Suprapubic skin (tissue), 4 donors: ENCODE data around the gene SRRT. TPM values are rescaled to one million over a fixed set of nuclear protein-coding genes. Genes with fewer than 3 reads are reported as not detected.

Experiments used
- DNase-seq, 2 donors: peaks; one replicate each; pipeline ENCODE4 v3.0.0-alpha.2; 2019; ENCODE audit warnings: low spot score in 2 of 2
- H3K27ac ChIP-seq: fragments of 200-600 bp; sonication (generic); one replicate; pipeline ENCODE4 v1.5.1; 2019
- H3K27me3 ChIP-seq: fragments of 200-600 bp; sonication (generic); one replicate; pipeline ENCODE4 v1.5.1; 2019
- H3K36me3 ChIP-seq: fragments of 200-600 bp; sonication (generic); one replicate; pipeline ENCODE4 v1.5.1; 2019
- H3K4me1 ChIP-seq: fragments of 200-600 bp; sonication (generic); one replicate; pipeline ENCODE4 v1.5.1; 2019
- H3K4me3 ChIP-seq: fragments of 200-600 bp; sonication (generic); one replicate; pipeline ENCODE4 v1.5.1; 2019; ENCODE audit warnings: mild to moderate bottlenecking
- H3K9me3 ChIP-seq: fragments of 200-600 bp; sonication (generic); one replicate; pipeline ENCODE4 v1.5.1; 2019
- EP300 ChIP-seq: sonication (generic); formaldehyde crosslinking; IDR thresholded peaks from one replicate; pipeline ENCODE4 v1.6.1; 2017; ENCODE audit warnings: antibody characterized with exemption
- POLR2A ChIP-seq, 2 donors: fragments of 450-650 bp; IDR thresholded peaks; one replicate each; pipeline ENCODE4 v1.6.1; 2017; ENCODE audit warnings: antibody characterized with exemption in 2 of 2, mild to moderate bottlenecking in 2 of 2, moderate library complexity in 2 of 2
- POLR2AphosphoS5 ChIP-seq, 3 donors: sonication (generic); formaldehyde crosslinking; IDR thresholded peaks; one replicate each; pipeline ENCODE4 v1.6.1; 2017; ENCODE audit warnings: antibody characterized with exemption in 3 of 3
- WGBS: methylation state at CpG from one replicate; pipeline ENCODE4 v1.1.5; 2018; 5-methylcytosine and 5-hydroxymethylcytosine counted together
- total RNA-seq, 4 donors: library from RNA; depleted of rRNA; stranded (reverse); fragments of >200 nt; gene quantifications; one replicate each; pipeline ENCODE4 v1.1.0, GENCODE V29; 2016
- TF ChIP-seq, protein P1 (sequence below), 2 donors: fragments of 200-600 bp in 1 of 2; fragments of 450-650 bp in 1 of 2; sonication (generic) in 1 of 2; IDR thresholded peaks; one replicate each; pipeline ENCODE4 v1.5.1; 2016 to 2019; ENCODE audit warnings: antibody characterized with exemption in 2 of 2, mild to moderate bottlenecking in 1 of 2, moderate library complexity in 1 of 2

The SRRT gene
- total RNA-seq, 4 donors from 2014 or later: 62.8 to 163 (median 92.8) TPM

DNA sequence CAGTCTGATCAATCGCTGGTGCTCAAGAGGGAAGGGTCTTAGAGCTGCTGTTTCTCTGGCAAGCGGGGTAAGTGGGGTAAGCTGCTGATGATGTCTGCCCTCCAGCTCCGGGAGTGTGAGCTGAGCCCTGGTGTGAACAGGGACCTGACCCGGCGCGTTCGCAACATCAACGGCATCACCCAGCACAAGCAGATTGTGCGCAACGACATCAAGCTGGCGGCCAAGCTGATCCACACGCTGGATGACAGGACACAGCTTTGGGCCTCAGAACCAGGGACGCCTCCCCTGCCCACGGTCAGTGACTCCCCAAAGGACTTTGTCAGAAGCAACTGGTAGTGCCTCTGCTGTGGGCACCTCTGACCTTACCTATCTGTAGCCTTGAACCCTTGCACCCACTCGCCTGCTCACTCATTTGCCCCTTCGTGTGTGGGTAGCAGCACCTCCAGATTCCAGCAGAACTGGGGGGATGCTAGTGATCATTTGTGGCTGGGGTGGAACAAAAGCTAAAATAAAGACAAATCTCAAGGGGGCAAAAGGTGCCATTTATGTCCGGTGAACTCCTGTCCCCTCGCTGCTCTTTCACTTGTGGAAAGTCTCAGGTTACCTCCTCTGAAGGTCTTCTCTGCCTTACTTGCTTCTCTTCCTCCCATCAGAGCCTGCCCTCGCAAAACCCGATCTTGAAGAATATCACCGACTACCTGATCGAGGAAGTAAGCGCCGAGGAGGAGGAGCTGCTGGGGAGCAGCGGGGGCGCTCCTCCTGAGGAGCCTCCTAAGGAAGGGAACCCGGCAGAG, 11.4 kb downstream of the SRRT start:
- 91% methylated on average over 26 of the region's 27 CpGs for WGBS
- Histone ChIP-seq H3K27ac (no peak overlapping the region), H3K36me3 (peaks cover 73% of the 10 kb centered on the region), H3K4me3 (no peak overlapping the region), H3K4me1 (peaks cover 39% of the 10 kb centered on the region), H3K27me3 (no peaks in the 10 kb centered on the region), H3K9me3 (no peaks in the 10 kb centered on the region)
- no peak for DNase-seq
- TF ChIP-seq POLR2A (IDR thresholded peaks at IDR 0.05) (no peak), EP300 (no peak), POLR2AphosphoS5 (IDR thresholded peaks at IDR 0.05) (no peak)
- TF ChIP-seq, protein P1, sequence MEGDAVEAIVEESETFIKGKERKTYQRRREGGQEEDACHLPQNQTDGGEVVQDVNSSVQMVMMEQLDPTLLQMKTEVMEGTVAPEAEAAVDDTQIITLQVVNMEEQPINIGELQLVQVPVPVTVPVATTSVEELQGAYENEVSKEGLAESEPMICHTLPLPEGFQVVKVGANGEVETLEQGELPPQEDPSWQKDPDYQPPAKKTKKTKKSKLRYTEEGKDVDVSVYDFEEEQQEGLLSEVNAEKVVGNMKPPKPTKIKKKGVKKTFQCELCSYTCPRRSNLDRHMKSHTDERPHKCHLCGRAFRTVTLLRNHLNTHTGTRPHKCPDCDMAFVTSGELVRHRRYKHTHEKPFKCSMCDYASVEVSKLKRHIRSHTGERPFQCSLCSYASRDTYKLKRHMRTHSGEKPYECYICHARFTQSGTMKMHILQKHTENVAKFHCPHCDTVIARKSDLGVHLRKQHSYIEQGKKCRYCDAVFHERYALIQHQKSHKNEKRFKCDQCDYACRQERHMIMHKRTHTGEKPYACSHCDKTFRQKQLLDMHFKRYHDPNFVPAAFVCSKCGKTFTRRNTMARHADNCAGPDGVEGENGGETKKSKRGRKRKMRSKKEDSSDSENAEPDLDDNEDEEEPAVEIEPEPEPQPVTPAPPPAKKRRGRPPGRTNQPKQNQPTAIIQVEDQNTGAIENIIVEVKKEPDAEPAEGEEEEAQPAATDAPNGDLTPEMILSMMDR (IDR thresholded peaks at IDR 0.05): no peak

DNA sequence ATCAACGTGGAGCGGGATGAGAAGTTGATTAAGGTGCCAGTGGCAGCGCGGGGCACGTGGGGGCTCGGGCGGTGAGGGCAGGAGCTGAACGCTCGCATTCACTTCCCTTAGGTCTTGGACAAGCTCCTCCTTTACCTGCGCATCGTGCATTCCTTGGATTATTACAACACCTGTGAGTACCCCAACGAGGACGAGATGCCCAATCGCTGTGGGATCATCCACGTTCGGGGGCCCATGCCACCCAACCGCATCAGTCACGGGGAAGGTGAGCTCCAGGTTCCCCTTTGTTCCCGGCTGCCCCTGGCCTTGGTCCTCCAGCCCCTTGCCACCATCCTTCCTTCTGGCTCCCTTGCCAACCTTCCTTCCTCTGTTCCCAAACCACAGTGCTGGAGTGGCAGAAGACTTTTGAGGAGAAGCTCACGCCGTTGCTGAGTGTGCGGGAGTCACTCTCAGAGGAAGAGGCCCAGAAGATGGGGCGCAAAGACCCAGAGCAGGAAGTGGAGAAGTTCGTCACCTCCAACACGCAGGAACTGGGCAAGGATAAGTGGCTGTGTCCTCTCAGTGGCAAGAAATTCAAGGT, 12.1 kb downstream of the SRRT start:
- Histone ChIP-seq H3K36me3 (peaks cover 66% of the 10 kb centered on the region), H3K4me3 (no peak overlapping the region), H3K27me3 (no peaks in the 10 kb centered on the region), H3K4me1 (peaks cover 40% of the 10 kb centered on the region), H3K9me3 (no peaks in the 10 kb centered on the region), H3K27ac (no peak overlapping the region)
- 86% methylated on average over 25 of the region's 25 CpGs for WGBS
- no peak for DNase-seq
- TF ChIP-seq EP300 (no peak), POLR2AphosphoS5 (IDR thresholded peaks at IDR 0.05) (no peak), POLR2A (IDR thresholded peaks at IDR 0.05) (no peak)
- TF ChIP-seq, protein P1 (IDR thresholded peaks at IDR 0.05): no peak

DNA sequence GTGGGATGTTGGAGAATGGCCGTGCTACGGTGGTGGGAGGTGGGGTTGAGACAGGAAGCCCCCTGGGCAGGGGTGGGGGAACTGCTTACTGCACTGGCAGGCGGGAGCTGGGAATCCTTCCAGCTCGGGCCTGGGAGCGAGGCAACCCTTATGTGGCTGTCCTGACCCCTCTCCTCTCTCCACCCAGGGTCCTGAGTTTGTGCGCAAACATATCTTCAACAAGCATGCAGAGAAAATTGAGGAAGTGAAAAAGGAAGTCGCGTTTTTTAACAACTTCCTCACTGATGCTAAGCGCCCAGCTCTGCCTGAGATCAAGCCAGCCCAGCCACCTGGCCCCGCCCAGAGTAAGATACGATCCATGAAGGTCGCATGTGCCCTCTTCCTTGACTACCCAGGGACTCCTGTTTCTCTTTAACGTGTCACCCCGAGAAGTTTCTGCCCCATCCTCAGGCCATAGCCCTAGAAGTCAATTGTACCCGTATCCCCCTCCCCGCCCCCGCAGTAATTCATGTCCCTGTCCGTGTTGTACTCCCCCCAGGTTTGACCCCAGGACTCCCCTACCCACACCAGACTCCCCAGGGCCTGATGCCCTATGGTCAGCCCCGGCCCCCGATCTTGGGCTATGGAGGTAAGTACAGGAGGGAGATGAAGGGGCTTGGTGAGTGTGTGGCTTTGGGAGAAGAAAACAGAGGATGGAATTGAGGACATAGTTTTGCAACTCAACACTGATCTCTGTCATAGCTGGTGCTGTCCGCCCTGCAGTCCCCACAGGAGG, 12.8 kb downstream of the SRRT start:
- peaks cover 40% of the 10 kb centered on the region for H3K4me1 ChIP-seq
- peaks cover 59% of the 10 kb centered on the region for H3K36me3 ChIP-seq
- H3K4me3 ChIP-seq: peak overlapping the region; percentile 67
- WGBS: 64% methylated on average over 21 of the region's 21 CpGs
- TF ChIP-seq, protein P1 (IDR thresholded peaks at IDR 0.05): no peak
- TF ChIP-seq POLR2AphosphoS5 (IDR thresholded peaks at IDR 0.05) (no peak), POLR2A (IDR thresholded peaks at IDR 0.05) (no peak), EP300 (no peak)
- no peaks in the 10 kb centered on the region for H3K27me3 ChIP-seq
- H3K9me3 ChIP-seq: no peaks in the 10 kb centered on the region
- DNase-seq: peak in 1 of 2 donors; percentile 72
- H3K27ac ChIP-seq: no peak overlapping the region

DNA sequence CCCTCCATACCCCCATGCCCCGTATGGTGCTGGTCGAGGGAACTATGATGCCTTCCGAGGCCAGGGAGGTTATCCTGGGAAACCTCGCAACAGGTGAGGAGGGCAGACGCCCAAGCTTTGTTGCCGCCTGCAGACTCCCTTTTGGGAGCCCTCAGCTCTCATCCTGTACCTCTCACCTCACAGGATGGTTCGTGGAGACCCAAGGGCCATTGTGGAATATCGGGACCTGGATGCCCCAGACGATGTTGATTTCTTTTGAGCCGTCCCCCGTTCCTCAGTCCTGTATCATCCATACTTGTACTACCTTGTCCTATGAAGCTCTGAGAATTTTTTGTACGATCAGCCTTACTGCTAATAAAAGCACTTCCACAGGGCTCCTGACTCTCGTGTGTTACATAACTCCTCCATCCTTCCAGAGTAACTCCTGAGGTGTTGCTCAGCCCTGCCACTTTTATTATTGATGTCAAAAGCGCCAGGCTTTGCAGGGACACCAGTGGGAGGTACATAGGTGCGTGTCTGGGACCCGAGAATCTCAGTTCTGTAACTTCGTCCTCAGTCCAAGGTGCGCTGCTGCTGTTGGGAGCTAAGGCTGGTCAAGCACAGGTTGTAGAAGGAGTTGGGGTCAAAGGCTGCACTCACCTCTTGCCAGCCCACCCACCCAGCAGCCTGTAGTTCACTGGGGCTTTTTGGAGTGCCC, 13.5 kb downstream of the SRRT start:
- H3K4me3 ChIP-seq: peak overlapping the region; percentile 67
- WGBS: 77% methylated on average over 18 of the region's 18 CpGs
- H3K27me3 ChIP-seq: no peaks in the 10 kb centered on the region
- H3K27ac ChIP-seq: no peak overlapping the region
- no peak for DNase-seq
- H3K9me3 ChIP-seq: no peaks in the 10 kb centered on the region
- TF ChIP-seq EP300 (no peak), POLR2A (IDR thresholded peaks at IDR 0.05) (no peak), POLR2AphosphoS5 (IDR thresholded peaks at IDR 0.05) (no peak)
- TF ChIP-seq, protein P1 (IDR thresholded peaks at IDR 0.05): no peak
- peaks cover 40% of the 10 kb centered on the region for H3K4me1 ChIP-seq
- H3K36me3 ChIP-seq: peaks cover 52% of the 10 kb centered on the region
